CD14-positive monocyte (primary cell): Measurements from ENCODE around the gene YIPF4. TPM values are rescaled to one million over a fixed set of nuclear protein-coding genes. Genes with fewer than 3 reads are reported as not detected.
"Not testable (repeated sequence)": the region's sequence is repeated elsewhere in the genome, so short reads cannot be mapped to it uniquely, and the experiment has no call there.

Source experiments
- DNase-seq, 3 donors: peaks; one replicate each; pipeline ENCODE4 v3.0.0-alpha.2; 2011 to 2022
- H2AFZ ChIP-seq: 2 replicates; pipeline ENCODE4 v1.6.0; 2012; ENCODE audit warnings: mild to moderate bottlenecking, low read depth, low read length, inconsistent platforms; ENCODE audit not compliant: insufficient read depth, poor library complexity, severe bottlenecking
- H3K27ac ChIP-seq, 2 donors: 1 replicate in 1 of 2; 2 replicates in 1 of 2; pipeline ENCODE4 v1.5.1; 2012 to 2013; ENCODE audit warnings: low read length in 2 of 2, control low read depth in 1 of 2, inconsistent platforms in 1 of 2, low read depth in 1 of 2, mild to moderate bottlenecking in 1 of 2
- H3K27me3 ChIP-seq, 2 donors: one replicate each; pipeline versions ENCODE4 v1.6.0 to v1.6.1; 2011 to 2013; ENCODE audit warnings: low read length in 2 of 2; ENCODE audit not compliant: control insufficient read depth in 2 of 2, insufficient read depth in 2 of 2
- H3K36me3 ChIP-seq, 2 donors: replicated peaks in 1 of 2; 1 replicate in 1 of 2; 2 replicates in 1 of 2; pipeline versions ENCODE4 v1.5.1 to v1.6.1; 2012 to 2013; ENCODE audit warnings: low read length in 2 of 2, control low read depth in 1 of 2, inconsistent platforms in 1 of 2, mild to moderate bottlenecking in 1 of 2; ENCODE audit not compliant: insufficient read depth in 2 of 2, control insufficient read depth in 1 of 2
- H3K4me1 ChIP-seq, 2 donors: 1 replicate in 1 of 2; 2 replicates in 1 of 2; pipeline versions ENCODE4 v1.5.1 to v1.6.1; 2012 to 2013; ENCODE audit warnings: low read length in 2 of 2, control low read depth in 1 of 2, inconsistent platforms in 1 of 2, mild to moderate bottlenecking in 1 of 2, moderate library complexity in 1 of 2; ENCODE audit not compliant: insufficient read depth in 2 of 2, control insufficient read depth in 1 of 2
- H3K4me2 ChIP-seq: replicated peaks from 2 replicates; pipeline ENCODE3; 2012; ENCODE audit warnings: low read length, moderate library complexity, mild to moderate bottlenecking; ENCODE audit not compliant: poor library complexity, severe bottlenecking; ENCODE audit errors: extremely low read depth
- H3K4me3 ChIP-seq, 3 experiments: fragments of 200-600 bp in 1 of 3; sonication (generic) in 1 of 3; replicated peaks in 1 of 3; 1 replicate in 2 of 3; 2 replicates in 1 of 3; pipeline ENCODE4 v1.5.1; 2011 to 2013; ENCODE audit warnings: low read length in 3 of 3, mild to moderate bottlenecking in 3 of 3, control low read depth in 2 of 3, low read depth in 2 of 3, inconsistent platforms in 1 of 3, moderate library complexity in 1 of 3
- H3K79me2 ChIP-seq: 2 replicates; pipeline ENCODE4 v1.6.0; 2012; ENCODE audit warnings: mild to moderate bottlenecking, control low read depth, inconsistent platforms, low read length, moderate library complexity; ENCODE audit not compliant: insufficient read depth
- H3K9ac ChIP-seq: 2 replicates; pipeline ENCODE4 v1.6.0; 2017; ENCODE audit warnings: low read length, mild to moderate bottlenecking; ENCODE audit not compliant: insufficient read depth, poor library complexity, severe bottlenecking
- H3K9me3 ChIP-seq, 2 donors: replicated peaks in 1 of 2; 1 replicate in 1 of 2; 2 replicates in 1 of 2; pipeline versions ENCODE4 v1.5.1 to v1.6.1; 2012 to 2013; ENCODE audit warnings: low read length in 2 of 2, control low read depth in 1 of 2; ENCODE audit not compliant: control insufficient read depth in 1 of 2, insufficient read depth in 1 of 2
- H4K20me1 ChIP-seq: 2 replicates; pipeline ENCODE4 v1.6.0; 2012; ENCODE audit warnings: mild to moderate bottlenecking, low read length, control low read depth, moderate library complexity; ENCODE audit not compliant: insufficient read depth
- H3K27ac Mint-ChIP-seq, 7 donors: one replicate each; pipeline ENCODE4 v1.8.0; 2020; ENCODE audit warnings: mild to moderate bottlenecking in 7 of 7, mixed read lengths in 7 of 7, moderate library complexity in 6 of 7, inconsistent platforms in 2 of 7
- H3K27me3 Mint-ChIP-seq, 3 donors: one replicate each; pipeline ENCODE4 v1.8.0; 2021 to 2022; ENCODE audit warnings: low read depth in 3 of 3, mild to moderate bottlenecking in 3 of 3, mixed read lengths in 3 of 3, moderate library complexity in 3 of 3, inconsistent platforms in 1 of 3
- H3K36me3 Mint-ChIP-seq, 2 donors: one replicate each; pipeline ENCODE4 v1.8.0; 2020; ENCODE audit warnings: mixed read lengths in 2 of 2, inconsistent platforms in 1 of 2, mild to moderate bottlenecking in 1 of 2
- H3K4me1 Mint-ChIP-seq: one replicate; pipeline ENCODE4 v1.8.0; 2020; ENCODE audit warnings: mild to moderate bottlenecking, mixed read lengths
- H3K4me3 Mint-ChIP-seq, 2 donors: one replicate each; pipeline ENCODE4 v1.8.0; 2020; ENCODE audit warnings: mild to moderate bottlenecking in 2 of 2, mixed read lengths in 2 of 2, moderate library complexity in 1 of 2
- H3K9me3 Mint-ChIP-seq, 7 donors: one replicate each; pipeline ENCODE4 v1.8.0; 2020 to 2022; ENCODE audit warnings: mixed read lengths in 7 of 7, mild to moderate bottlenecking in 6 of 7, moderate library complexity in 6 of 7, inconsistent platforms in 2 of 7
- CTCF ChIP-seq: fragments of 200-600 bp; IDR thresholded peaks from one replicate; pipeline ENCODE4 v1.8.0; 2022; ENCODE audit warnings: antibody characterized with exemption, mild to moderate bottlenecking
- WGBS: methylation state at CpG from one replicate; pipeline ENCODE4 v1.1.5; 2013; ENCODE audit warnings: missing lambda C conversion rate; ENCODE audit not compliant: insufficient coverage; 5-methylcytosine and 5-hydroxymethylcytosine counted together
- intact Hi-C, 2 donors: fragments of 100-400 bp; cut with micrococcal nuclease; formaldehyde crosslinking; loops; one replicate each; pipeline versions ENCODE4 v1.15.0 to v1.15.1; 2023
- polyA plus RNA-seq, 3 donors: library from polyadenylated mRNA; depleted of rRNA in 1 of 3; unstranded in 2 of 3; stranded (reverse) in 1 of 3; fragments of 300-500 nt in 2 of 3; fragments of >200 nt in 1 of 3; fragmentation: Illumina TruSeq in 2 of 3; gene quantifications; 1 replicate in 2 of 3; 2 replicates in 1 of 3; pipeline ENCODE4 v1.2.3, GENCODE V29; 2012 to 2021

The YIPF4 gene
- polyA plus RNA-seq, 3 donors, result 1.5 to 25.7 (median 20.0) TPM

- Histone ChIP-seq H3K36me3 (peaks cover 2 to 9% of the 10 kb centered on the region in 2 donors), H3K27ac (peak overlapping the region in 1 of 2 donors; percentile 17), H2AFZ (no peak overlapping the region), H3K9ac (no peak overlapping the region), H3K27me3 (no peaks in the 10 kb centered on the region), H3K4me3 (no peak overlapping the region), H3K4me2 (no peak overlapping the region), H4K20me1 (peaks cover 99% of the 10 kb centered on the region), H3K79me2 (peaks cover 100% of the 10 kb centered on the region), H3K4me1 (peaks cover 14 to 20% of the 10 kb centered on the region in 2 donors), H3K9me3 (no peaks in the 10 kb centered on the region)
- Mint-ChIP-seq H3K9me3 (no peaks in the 10 kb centered on the region), H3K36me3 (peaks cover 16 to 18% of the 10 kb centered on the region in 2 donors), H3K27ac (peak overlapping the region in 2 of 7 donors; percentile 8 to 16), H3K27me3 (peaks cover 0 to 2% (median 2%) of the 10 kb centered on the region in 3 donors), H3K4me1 (peaks cover 45% of the 10 kb centered on the region), H3K4me3 (no peak overlapping the region)
- DNase-seq, result no peak
- TF ChIP-seq CTCF, result no peak
- WGBS, result no CpG with 5 or more reads among the region's 2 CpGs
- intact Hi-C loops, result no loop called here
These were observed 85.9 kb downstream of the YIPF4 start for GRCh38 chr2:32363597-32363996.

GRCh38 chr2:32364290-32364689, 86.6 kb downstream of the YIPF4 start:
- peak overlapping the region in 5 of 7 donors; percentile 6 to 61 (median 53) for H3K27ac Mint-ChIP-seq
- H2AFZ ChIP-seq, H3K27me3 ChIP-seq, H3K36me3 ChIP-seq, H3K9ac ChIP-seq, H3K9me3 ChIP-seq, intact Hi-C loops, H3K27ac ChIP-seq, H3K4me3 ChIP-seq, DNase-seq, H3K27me3 Mint-ChIP-seq, H3K4me2 ChIP-seq, H3K4me3 Mint-ChIP-seq, H3K9me3 Mint-ChIP-seq: not testable (repeated sequence)
- peaks cover 14 to 16% of the 10 kb centered on the region in 2 donors for H3K36me3 Mint-ChIP-seq
- 100% methylated on average over 3 of the region's 9 CpGs for WGBS
- Histone ChIP-seq H4K20me1 (peaks cover 99% of the 10 kb centered on the region), H3K79me2 (peaks cover 100% of the 10 kb centered on the region), H3K4me1 (peaks cover 7 to 15% of the 10 kb centered on the region in 2 donors)
- H3K4me1 Mint-ChIP-seq, result peaks cover 38% of the 10 kb centered on the region

- H2AFZ ChIP-seq, H3K4me3 ChIP-seq, intact Hi-C loops, H3K27ac Mint-ChIP-seq, H3K36me3 ChIP-seq, DNase-seq, H3K27me3 ChIP-seq, H3K4me2 ChIP-seq, H3K27me3 Mint-ChIP-seq, H3K9me3 Mint-ChIP-seq, H3K4me3 Mint-ChIP-seq, H3K27ac ChIP-seq, H3K9me3 ChIP-seq, H3K4me1 ChIP-seq, H3K9ac ChIP-seq: not testable (repeated sequence)
- WGBS, result 100% methylated on average over 3 of the region's 3 CpGs
- H4K20me1 ChIP-seq, result peaks cover 98% of the 10 kb centered on the region
- Mint-ChIP-seq H3K4me1 (peaks cover 28% of the 10 kb centered on the region), H3K36me3 (peaks cover 11 to 16% of the 10 kb centered on the region in 2 donors)
- peaks cover 99% of the 10 kb centered on the region for H3K79me2 ChIP-seq
These were observed 88.0 kb downstream of the YIPF4 start for GRCh38 chr2:32365679-32366078.
